ENCODE measurements around the gene CHADL.
A peak's percentile ranks its signal among the peaks of the same experiment; 100 is the strongest.

Gene CHADL

GRCh38 chr22:41230401-41230785 is 10.3 kb downstream of the CHADL start:
- DNase-seq (ENCODE audit: low read depth, low spot score) = no peak

- DNase-seq (ENCODE audit: low read depth, low spot score) = no peak
Observed at GRCh38 chr22:41229730-41230400, 10.9 kb downstream of the CHADL start.

GRCh38 chr22:41229215-41229614 is 11.5 kb downstream of the CHADL start:
- DNase-seq (ENCODE audit: low read depth, low spot score) = no peak

- DNase-seq (ENCODE audit: low read depth, low spot score) = no peak
Observed at GRCh38 chr22:41226723-41227655, 13.7 kb downstream of the CHADL start.

GRCh38 chr22:41223535-41223934 is 17.2 kb downstream of the CHADL start:
- DNase-seq (ENCODE audit: low read depth, low spot score) = no peak

- DNase-seq (ENCODE audit: low read depth, low spot score) = peak; percentile 60
Observed at GRCh38 chr22:41222846-41223507, 17.8 kb downstream of the CHADL start.

- peak; percentile 54 for DNase-seq (ENCODE audit: low read depth, low spot score)
Observed at GRCh38 chr22:41217553-41218157, 23.1 kb downstream of the CHADL start.

GRCh38 chr22:41216984-41217383 is 23.7 kb downstream of the CHADL start:
- DNase-seq (ENCODE audit: low read depth, low spot score) = peak; percentile 24

GRCh38 chr22:41215926-41216325 is 24.8 kb downstream of the CHADL start:
- DNase-seq (ENCODE audit: low read depth, low spot score) = no peak

GRCh38 chr22:41215409-41215808 is 25.3 kb downstream of the CHADL start:
- no peak for DNase-seq (ENCODE audit: low read depth, low spot score)

GRCh38 chr22:41206719-41207118 is 34.0 kb downstream of the CHADL start:
- no peak for DNase-seq (ENCODE audit: low read depth, low spot score)

- DNase-seq (ENCODE audit: low read depth, low spot score) = peak; percentile 99
Observed at GRCh38 chr22:41204992-41205900, 35.5 kb downstream of the CHADL start, which contains the start of gene L3MBTL2. L3MBTL2 (plus strand) TSS chr22:41205312; CDS start chr22:41205363, 51 bp downstream.

GRCh38 chr22:41204066-41204465 is 36.7 kb downstream of the CHADL start:
- no peak for DNase-seq (ENCODE audit: low read depth, low spot score)

- no peak for DNase-seq (ENCODE audit: low read depth, low spot score)
Observed at GRCh38 chr22:41203118-41203517, 37.6 kb downstream of the CHADL start.

GRCh38 chr22:41201141-41201540 is 39.6 kb downstream of the CHADL start:
- no peak for DNase-seq (ENCODE audit: low read depth, low spot score)

GRCh38 chr22:41198027-41198580 is 42.6 kb downstream of the CHADL start:
- no peak for DNase-seq (ENCODE audit: low read depth, low spot score)

GRCh38 chr22:41197038-41197972 is 43.4 kb downstream of the CHADL start:
- DNase-seq (ENCODE audit: low read depth, low spot score) = peak; percentile 73

- no peak for DNase-seq (ENCODE audit: low read depth, low spot score)
Observed at GRCh38 chr22:41193829-41194228, 46.9 kb downstream of the CHADL start.

GRCh38 chr22:41191467-41191866 is 49.3 kb downstream of the CHADL start:
- DNase-seq (ENCODE audit: low read depth, low spot score) = no peak
